DMS53 treated with DMSO at 0.1 percent for 48 hours (cell line): ENCODE measurements around the gene B2M.
"Not testable (repeated sequence)": the region's sequence is repeated elsewhere in the genome, so short reads cannot be mapped to it uniquely, and the experiment has no call there.

Experiments used
- DNase-seq: peaks from one replicate; lab custom pipeline; 2025; ENCODE audit not compliant: unreplicated experiment; lab: John Stamatoyannopoulos, UW

B2M gene

GRCh38 chr15:44697014-44697413, 14.3 kb upstream of the B2M start:
- DNase-seq = no peak

- no peak for DNase-seq
Measured at GRCh38 chr15:44698641-44699040, 12.7 kb upstream of the B2M start.

DNA sequence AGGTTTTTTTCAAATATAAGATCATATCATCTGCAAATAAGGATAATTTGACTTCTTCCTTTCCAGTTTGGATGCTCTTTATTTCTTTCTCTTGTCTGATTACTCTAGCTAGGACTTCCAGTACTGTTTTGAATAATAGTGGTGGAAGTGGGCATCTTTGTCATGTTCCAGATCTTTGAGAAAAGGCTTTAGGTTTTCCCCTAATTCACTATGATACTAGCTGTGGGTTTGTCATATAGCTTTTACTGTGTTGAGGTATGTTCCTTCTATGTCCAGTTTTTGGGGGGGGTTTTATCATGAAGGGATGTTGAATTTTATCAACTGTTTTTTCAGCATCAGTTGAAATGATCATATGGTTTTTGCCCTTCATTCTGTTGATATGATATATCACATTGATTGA, 10.6 kb upstream of the B2M start:
- not testable (repeated sequence) for DNase-seq

DNA sequence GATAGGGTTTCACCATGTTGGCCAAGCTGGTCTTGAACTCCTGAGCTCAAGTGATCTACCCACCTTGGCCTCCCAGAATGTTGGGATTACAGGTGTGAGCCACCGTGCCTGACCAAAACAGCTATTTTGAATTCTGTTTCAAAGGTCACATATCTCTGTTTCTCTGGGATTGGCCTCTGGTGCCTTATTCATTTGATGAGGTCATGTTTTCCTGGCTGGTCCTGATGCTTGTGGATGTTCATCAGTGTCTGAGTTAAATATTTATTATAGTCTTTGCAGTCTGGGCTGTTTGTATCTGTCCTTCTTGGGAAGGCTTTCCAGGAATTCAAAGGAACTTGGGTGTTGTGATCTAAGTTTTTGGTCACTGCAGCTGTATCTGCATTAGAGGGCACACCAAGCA, 5.3 kb upstream of the B2M start:
- no peak for DNase-seq

DNA sequence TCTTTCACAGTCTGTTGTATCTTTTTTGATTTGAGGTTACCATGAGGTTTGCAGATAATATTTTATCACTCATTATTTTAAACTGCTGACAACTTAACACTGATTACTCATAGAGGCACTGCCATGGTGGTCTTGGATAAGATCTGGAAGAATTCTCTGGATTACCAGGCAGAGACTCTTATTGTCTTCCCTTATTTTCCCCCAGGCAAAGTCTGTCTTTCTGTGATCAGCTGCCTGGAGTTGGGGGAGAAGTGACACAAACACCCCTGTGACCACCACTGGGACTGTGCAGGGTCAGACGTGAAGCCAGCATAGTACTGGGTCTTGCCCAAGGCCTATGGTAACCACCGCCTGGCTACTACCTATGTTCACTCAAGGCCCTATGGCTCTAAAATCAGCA, 4.9 kb upstream of the B2M start:
- DNase-seq = no peak

- DNase-seq = no peak
Measured at GRCh38 chr15:44706946-44707636, 4.2 kb upstream of the B2M start.

DNA sequence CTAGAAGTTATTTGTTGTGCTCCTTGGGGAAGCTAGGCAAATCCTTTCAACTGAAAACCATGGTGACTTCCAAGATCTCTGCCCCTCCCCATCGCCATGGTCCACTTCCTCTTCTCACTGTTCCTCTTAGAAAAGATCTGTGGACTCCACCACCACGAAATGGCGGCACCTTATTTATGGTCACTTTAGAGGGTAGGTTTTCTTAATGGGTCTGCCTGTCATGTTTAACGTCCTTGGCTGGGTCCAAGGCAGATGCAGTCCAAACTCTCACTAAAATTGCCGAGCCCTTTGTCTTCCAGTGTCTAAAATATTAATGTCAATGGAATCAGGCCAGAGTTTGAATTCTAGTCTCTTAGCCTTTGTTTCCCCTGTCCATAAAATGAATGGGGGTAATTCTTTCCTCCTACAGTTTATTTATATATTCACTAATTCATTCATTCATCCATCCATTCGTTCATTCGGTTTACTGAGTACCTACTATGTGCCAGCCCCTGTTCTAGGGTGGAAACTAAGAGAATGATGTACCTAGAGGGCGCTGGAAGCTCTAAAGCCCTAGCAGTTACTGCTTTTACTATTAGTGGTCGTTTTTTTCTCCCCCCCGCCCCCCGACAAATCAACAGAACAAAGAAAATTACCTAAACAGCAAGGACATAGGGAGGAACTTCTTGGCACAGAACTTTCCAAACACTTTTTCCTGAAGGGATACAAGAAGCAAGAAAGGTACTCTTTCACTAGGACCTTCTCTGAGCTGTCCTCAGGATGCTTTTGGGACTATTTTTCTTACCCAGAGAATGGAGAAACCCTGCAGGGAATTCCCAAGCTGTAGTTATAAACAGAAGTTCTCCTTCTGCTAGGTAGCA, 851 bp upstream of the B2M start:
- DNase-seq = no peak

- no peak for DNase-seq
Measured at GRCh38 chr15:44711743-44712345, 527 bp downstream of the B2M start.

GRCh38 chr15:44712346-44713005, 1.2 kb downstream of the B2M start:
- no peak for DNase-seq

DNA sequence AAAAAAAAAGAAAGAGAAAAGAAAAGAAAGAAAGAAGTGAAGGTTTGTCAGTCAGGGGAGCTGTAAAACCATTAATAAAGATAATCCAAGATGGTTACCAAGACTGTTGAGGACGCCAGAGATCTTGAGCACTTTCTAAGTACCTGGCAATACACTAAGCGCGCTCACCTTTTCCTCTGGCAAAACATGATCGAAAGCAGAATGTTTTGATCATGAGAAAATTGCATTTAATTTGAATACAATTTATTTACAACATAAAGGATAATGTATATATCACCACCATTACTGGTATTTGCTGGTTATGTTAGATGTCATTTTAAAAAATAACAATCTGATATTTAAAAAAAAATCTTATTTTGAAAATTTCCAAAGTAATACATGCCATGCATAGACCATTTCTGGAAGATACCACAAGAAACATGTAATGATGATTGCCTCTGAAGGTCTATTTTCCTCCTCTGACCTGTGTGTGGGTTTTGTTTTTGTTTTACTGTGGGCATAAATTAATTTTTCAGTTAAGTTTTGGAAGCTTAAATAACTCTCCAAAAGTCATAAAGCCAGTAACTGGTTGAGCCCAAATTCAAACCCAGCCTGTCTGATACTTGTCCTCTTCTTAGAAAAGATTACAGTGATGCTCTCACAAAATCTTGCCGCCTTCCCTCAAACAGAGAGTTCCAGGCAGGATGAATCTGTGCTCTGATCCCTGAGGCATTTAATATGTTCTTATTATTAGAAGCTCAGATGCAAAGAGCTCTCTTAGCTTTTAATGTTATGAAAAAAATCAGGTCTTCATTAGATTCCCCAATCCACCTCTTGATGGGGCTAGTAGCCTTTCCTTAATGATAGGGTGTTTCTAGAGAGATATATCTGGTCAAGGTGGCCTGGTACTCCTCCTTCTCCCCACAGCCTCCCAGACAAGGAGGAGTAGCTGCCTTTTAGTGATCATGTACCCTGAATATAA, 2.0 kb downstream of the B2M start:
- no peak for DNase-seq

- no peak for DNase-seq
Measured at GRCh38 chr15:44715142-44715796, 4.0 kb downstream of the B2M start.

DNA sequence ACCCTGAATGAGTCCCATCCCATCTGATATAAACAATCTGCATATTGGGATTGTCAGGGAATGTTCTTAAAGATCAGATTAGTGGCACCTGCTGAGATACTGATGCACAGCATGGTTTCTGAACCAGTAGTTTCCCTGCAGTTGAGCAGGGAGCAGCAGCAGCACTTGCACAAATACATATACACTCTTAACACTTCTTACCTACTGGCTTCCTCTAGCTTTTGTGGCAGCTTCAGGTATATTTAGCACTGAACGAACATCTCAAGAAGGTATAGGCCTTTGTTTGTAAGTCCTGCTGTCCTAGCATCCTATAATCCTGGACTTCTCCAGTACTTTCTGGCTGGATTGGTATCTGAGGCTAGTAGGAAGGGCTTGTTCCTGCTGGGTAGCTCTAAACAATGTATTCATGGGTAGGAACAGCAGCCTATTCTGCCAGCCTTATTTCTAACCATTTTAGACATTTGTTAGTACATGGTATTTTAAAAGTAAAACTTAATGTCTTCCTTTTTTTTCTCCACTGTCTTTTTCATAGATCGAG, 4.5 kb downstream of the B2M start:
- no peak for DNase-seq

GRCh38 chr15:44716983-44717602, 5.8 kb downstream of the B2M start:
- DNase-seq = no peak

- no peak for DNase-seq
Measured at GRCh38 chr15:44718180-44718926, 7.0 kb downstream of the B2M start.

DNA sequence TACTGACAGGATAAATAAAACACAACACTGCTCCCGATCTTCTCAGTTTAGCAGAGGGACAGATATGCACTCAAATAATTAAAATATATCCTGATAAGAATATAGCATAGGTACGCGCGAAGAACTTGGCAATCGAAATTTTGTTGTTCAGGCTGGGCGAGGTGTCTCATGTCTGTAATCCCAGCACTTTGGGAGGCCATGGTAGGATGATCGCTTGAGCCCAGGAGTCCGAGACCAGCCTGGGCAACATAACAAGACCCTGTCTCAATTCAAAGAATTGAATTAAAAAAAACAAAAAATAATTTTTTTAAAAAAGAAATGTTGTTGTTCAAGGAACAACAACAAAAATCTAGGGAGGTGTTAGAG, 7.6 kb downstream of the B2M start:
- no peak for DNase-seq

GRCh38 chr15:44719293-44719999, 8.1 kb downstream of the B2M start:
- DNase-seq = no peak

DNA sequence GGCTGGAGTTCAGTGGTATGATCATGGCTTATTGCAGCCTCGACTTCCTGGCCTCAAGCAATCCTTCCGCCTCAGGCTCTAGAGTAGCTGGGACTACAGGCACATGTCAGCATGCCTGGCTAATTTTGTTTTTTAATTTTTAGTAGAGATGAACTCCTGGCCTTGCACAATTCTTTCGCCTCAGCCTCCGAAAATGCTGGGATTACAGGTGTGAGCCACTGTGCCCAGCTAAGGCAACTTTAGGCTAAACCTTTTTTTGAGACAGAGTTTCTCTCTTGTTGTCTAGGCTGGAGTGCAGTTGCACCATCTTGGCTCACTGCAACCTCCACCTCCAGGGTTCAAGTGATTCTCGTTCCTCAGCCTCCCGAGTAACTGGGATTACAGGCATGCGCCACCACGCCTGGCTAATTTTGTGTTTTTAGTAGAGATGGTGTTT, 8.7 kb downstream of the B2M start:
- not testable (repeated sequence) for DNase-seq
